ENCODE results near the gene GATA2.

The GATA2 gene

GRCh38 chr3:128436214-128436613 lies 56.8 kb downstream of the GATA2 start:
- TF ChIP-seq JUND (IDR thresholded peaks at IDR 0.05; ENCODE audit: low read depth): no peak
- in situ Hi-C loops (cut with HindIII; ENCODE audit: low pct_unique_long_range_greater_than_20kb, low sequenced_read_pairs): no loop called here
- no peak for DNase-seq (ENCODE audit: low read depth in 1 of 2, low spot score in 1 of 2)

GRCh38 chr3:128435561-128435960 lies 57.4 kb downstream of the GATA2 start:
- TF ChIP-seq JUND (IDR thresholded peaks at IDR 0.05; ENCODE audit: low read depth): no peak
- in situ Hi-C loops (cut with HindIII; ENCODE audit: low pct_unique_long_range_greater_than_20kb, low sequenced_read_pairs): no loop called here
- DNase-seq (ENCODE audit: low read depth in 1 of 2, low spot score in 1 of 2): no peak

- no peak for TF ChIP-seq JUND (IDR thresholded peaks at IDR 0.05; ENCODE audit: low read depth)
- in situ Hi-C loops (cut with HindIII; ENCODE audit: low pct_unique_long_range_greater_than_20kb, low sequenced_read_pairs): no loop called here
- peak in 1 of 2 experiments; percentile 83 for DNase-seq (ENCODE audit: low read depth in 1 of 2, low spot score in 1 of 2)
These were observed 57.9 kb downstream of the GATA2 start for GRCh38 chr3:128435058-128435457.

- no peak for DNase-seq (ENCODE audit: low read depth in 1 of 2, low spot score in 1 of 2)
- in situ Hi-C loops (cut with HindIII; ENCODE audit: low pct_unique_long_range_greater_than_20kb, low sequenced_read_pairs): no loop called here
- TF ChIP-seq JUND (IDR thresholded peaks at IDR 0.05; ENCODE audit: low read depth): no peak
These were observed 58.5 kb downstream of the GATA2 start for GRCh38 chr3:128434524-128434923.

GRCh38 chr3:128433837-128434165 lies 59.2 kb downstream of the GATA2 start:
- in situ Hi-C loops (cut with HindIII; ENCODE audit: low pct_unique_long_range_greater_than_20kb, low sequenced_read_pairs): no loop called here
- TF ChIP-seq JUND (IDR thresholded peaks at IDR 0.05; ENCODE audit: low read depth): no peak
- DNase-seq (ENCODE audit: low read depth in 1 of 2, low spot score in 1 of 2): peak in 1 of 2 experiments; percentile 56

- DNase-seq (ENCODE audit: low read depth in 1 of 2, low spot score in 1 of 2): no peak
- in situ Hi-C loops (cut with HindIII; ENCODE audit: low pct_unique_long_range_greater_than_20kb, low sequenced_read_pairs): no loop called here
- TF ChIP-seq JUND (IDR thresholded peaks at IDR 0.05; ENCODE audit: low read depth): no peak
These were observed 59.8 kb downstream of the GATA2 start for GRCh38 chr3:128432971-128433836.

GRCh38 chr3:128432301-128432970 lies 60.6 kb downstream of the GATA2 start:
- no peak for DNase-seq (ENCODE audit: low read depth in 1 of 2, low spot score in 1 of 2)
- TF ChIP-seq JUND (IDR thresholded peaks at IDR 0.05; ENCODE audit: low read depth): no peak
- in situ Hi-C loops (cut with HindIII; ENCODE audit: low pct_unique_long_range_greater_than_20kb, low sequenced_read_pairs): no loop called here

- no peak for TF ChIP-seq JUND (IDR thresholded peaks at IDR 0.05; ENCODE audit: low read depth)
- in situ Hi-C loops (cut with HindIII; ENCODE audit: low pct_unique_long_range_greater_than_20kb, low sequenced_read_pairs): no loop called here
- DNase-seq (ENCODE audit: low read depth in 1 of 2, low spot score in 1 of 2): no peak
These were observed 61.1 kb downstream of the GATA2 start for GRCh38 chr3:128431803-128432300.

GRCh38 chr3:128430731-128431130 lies 62.3 kb downstream of the GATA2 start:
- in situ Hi-C loops (cut with HindIII; ENCODE audit: low pct_unique_long_range_greater_than_20kb, low sequenced_read_pairs): no loop called here
- no peak for DNase-seq (ENCODE audit: low read depth in 1 of 2, low spot score in 1 of 2)
- no peak for TF ChIP-seq JUND (IDR thresholded peaks at IDR 0.05; ENCODE audit: low read depth)

GRCh38 chr3:128430301-128430700 lies 62.7 kb downstream of the GATA2 start:
- in situ Hi-C loops (cut with HindIII; ENCODE audit: low pct_unique_long_range_greater_than_20kb, low sequenced_read_pairs): no loop called here
- DNase-seq (ENCODE audit: low read depth in 1 of 2, low spot score in 1 of 2): no peak

GRCh38 chr3:128429751-128430150 lies 63.2 kb downstream of the GATA2 start:
- TF ChIP-seq JUND (IDR thresholded peaks at IDR 0.05; ENCODE audit: low read depth): no peak
- in situ Hi-C loops (cut with HindIII; ENCODE audit: low pct_unique_long_range_greater_than_20kb, low sequenced_read_pairs): no loop called here
- DNase-seq (ENCODE audit: low read depth in 1 of 2, low spot score in 1 of 2): no peak

More at GRCh38 chr3:128430301-128430700, 62.7 kb downstream of the GATA2 start:
- TF ChIP-seq JUND (IDR thresholded peaks at IDR 0.05; ENCODE audit: low read depth): no peak

All from T47D (cell line).